Measurements from ENCODE around the gene NLRP8. TPM values are rescaled to one million over a fixed set of nuclear protein-coding genes. Genes with fewer than 3 reads are reported as not detected.

Gene NLRP8
- total RNA-seq (2022; extraction: Qiagen RNA extraction; ENCODE audit: low read depth), result not detected in 5 replicates

GRCh38 chr19:55947532-55947931 lies at the start of gene NLRP8:
TSS of gene NLRP8 (plus strand) at chr19:55947832.

GRCh38 chr19:55931936-55932386 lies 15.7 kb upstream of the NLRP8 start, which contains the start of gene NLRP13:
TSS of gene NLRP13 (minus strand) at chr19:55932336. CDS start at chr19:55932311, 25 bp downstream.

GRCh38 chr19:55986487-55986886 lies 38.9 kb downstream of the NLRP8 start, which contains the start of gene NLRP5:
TSS of gene NLRP5 (plus strand) at chr19:55986775.

Other genes starting within 250 kb of the NLRP8 start
- gene NLRP9, start 209.4 kb upstream of the NLRP8 start, total RNA-seq (2022; extraction: Qiagen RNA extraction; ENCODE audit: low read depth), result not detected in 5 replicates
- gene RFPL4A, start 188.7 kb upstream of the NLRP8 start, total RNA-seq (2022; extraction: Qiagen RNA extraction; ENCODE audit: low read depth), result 0.13 to 0.63 TPM (median 0.53 TPM) in 5 replicates
- gene RFPL4AL1, start 178.7 kb upstream of the NLRP8 start, total RNA-seq (2022; extraction: Qiagen RNA extraction; ENCODE audit: low read depth), result 0.12 to 0.34 TPM (median 0.12 TPM) in 3 of 5 replicates, not detected in the others
- gene NLRP11, start 115.8 kb upstream of the NLRP8 start, total RNA-seq (2022; extraction: Qiagen RNA extraction; ENCODE audit: low read depth), result 0.02 TPM in 1 of 5 replicates, not detected in the others
- not detected in 5 replicates for gene NLRP4, start 111.3 kb upstream of the NLRP8 start, total RNA-seq (2022; extraction: Qiagen RNA extraction; ENCODE audit: low read depth)
- not detected in 5 replicates for gene NLRP13, start 15.5 kb upstream of the NLRP8 start, total RNA-seq (2022; extraction: Qiagen RNA extraction; ENCODE audit: low read depth)
- gene NLRP5, start 38.9 kb downstream of the NLRP8 start, total RNA-seq (2022; extraction: Qiagen RNA extraction; ENCODE audit: low read depth), result not detected in 5 replicates
- 27.3 to 48.7 TPM (median 43.4 TPM) in 5 replicates for gene ZNF787, start 173.5 kb downstream of the NLRP8 start, total RNA-seq (2022; extraction: Qiagen RNA extraction; ENCODE audit: low read depth)
- gene ZNF444, start 193.5 kb downstream of the NLRP8 start, total RNA-seq (2022; extraction: Qiagen RNA extraction; ENCODE audit: low read depth), result 16.6 to 29.1 TPM (median 26.4 TPM) in 5 replicates
- gene GALP, start 228.2 kb downstream of the NLRP8 start, total RNA-seq (2022; extraction: Qiagen RNA extraction; ENCODE audit: low read depth), result not detected in 5 replicates
- 0.09 TPM in 1 of 5 replicates, not detected in the others for gene ZSCAN5B, start 250.0 kb downstream of the NLRP8 start, total RNA-seq (2022; extraction: Qiagen RNA extraction; ENCODE audit: low read depth)

Data from A549 treated with DMSO at 1 μM for 4 hours (cell line).